Measurements from ENCODE around the gene TNS1. TPM values are rescaled to one million over a fixed set of nuclear protein-coding genes. Genes with fewer than 3 reads are reported as not detected.

TNS1 gene
- total RNA-seq, 1 experiment from 2014 or later: 3.4 TPM

- Mint-ChIP-seq H3K36me3 (ENCODE audit: insufficient read depth in 1 of 3, low read depth in 3 of 3) (no peaks in the 10 kb centered on the region), H3K4me1 (peaks cover 25 to 47% of the 10 kb centered on the region in 2 experiments), H3K4me3 (no peak overlapping the region), H3K27ac (no peak overlapping the region), H3K27me3 (ENCODE audit: low read depth) (peaks cover 10% of the 10 kb centered on the region), H3K9me3 (no peaks in the 10 kb centered on the region)
- no peaks in the 10 kb centered on the region for H3K79me1 ChIP-seq (ENCODE audit: insufficient read depth, low read depth, low read length, poor library complexity, severe bottlenecking)
- H4K5ac ChIP-seq (ENCODE audit: insufficient read length, low read depth, low read length): no peak overlapping the region
- H3K9me3 ChIP-seq (ENCODE audit: control insufficient read depth, low read depth, low read length): no peaks in the 10 kb centered on the region
- no peak overlapping the region for H2AFZ ChIP-seq (ENCODE audit: low read length)
- H3K4ac ChIP-seq (ENCODE audit: low read depth, low read length): no peak overlapping the region
- no peak overlapping the region for H3K23ac ChIP-seq (ENCODE audit: insufficient read length, low read depth, low read length)
- H2BK15ac ChIP-seq (ENCODE audit: low read depth, low read length): no peak overlapping the region
- no peak overlapping the region for H3K18ac ChIP-seq (ENCODE audit: insufficient read length, low read depth, low read length)
- no peak overlapping the region for H3K9ac ChIP-seq (ENCODE audit: extremely low read depth, insufficient read length, low read length)
- no peak overlapping the region for H2BK5ac ChIP-seq (ENCODE audit: insufficient read length, low read length)
- peaks cover 3% of the 10 kb centered on the region; the same call in 1 of the 2 replicates for H3K4me1 ChIP-seq (ENCODE audit: insufficient read depth, low read length)
- no peak overlapping the region for H4K91ac ChIP-seq (ENCODE audit: insufficient read length, low read depth, low read length)
- H3K27me3 ChIP-seq (ENCODE audit: insufficient read depth, low read length): no peaks in the 10 kb centered on the region
- H3K14ac ChIP-seq (ENCODE audit: insufficient read depth, low read length): 0 out of 2 replicates have a peak overlapping the region, but pooled peaks have one; percentile 51
- H4K20me1 ChIP-seq (ENCODE audit: control insufficient read depth, insufficient read depth, insufficient read length): no peaks in the 10 kb centered on the region
- no peak overlapping the region for H3K27ac ChIP-seq (ENCODE audit: insufficient read length, low read depth, low read length)
- H3T11ph ChIP-seq (ENCODE audit: low read length): no peak overlapping the region
- no CpG with 5 or more reads among the region's 12 CpGs for WGBS (ENCODE audit: extremely low coverage, insufficient read length, low lambda C conversion rate)
- H3K23me2 ChIP-seq (ENCODE audit: insufficient read length, low read depth, low read length, poor library complexity, severe bottlenecking): no peaks in the 10 kb centered on the region
- no peak overlapping the region for H2BK120ac ChIP-seq (ENCODE audit: low read depth, low read length, poor library complexity, severe bottlenecking)
- no peak overlapping the region for H3K4me2 ChIP-seq (ENCODE audit: insufficient read depth, insufficient read length, low read length)
- DNase-seq: no peak
- H2BK20ac ChIP-seq (ENCODE audit: low read depth, low read length, poor library complexity, severe bottlenecking): no peak overlapping the region
- no peak overlapping the region for H2BK12ac ChIP-seq (ENCODE audit: insufficient read length, low read depth, low read length)
- no peak overlapping the region for H2AK5ac ChIP-seq (ENCODE audit: insufficient read length, low read length)
- H3K56ac ChIP-seq (ENCODE audit: insufficient read length, low read depth, low read length): no peak overlapping the region
- no peak for TF ChIP-seq CTCF (conservative IDR thresholded peaks at IDR 0.05)
- H4K8ac ChIP-seq (replicated peaks; ENCODE audit: insufficient read length, low read depth, low read length): no peak overlapping the region
- no peaks in the 10 kb centered on the region for H3K79me2 ChIP-seq (ENCODE audit: insufficient read depth, low read length)
These were observed 18.8 kb upstream of the TNS1 start for GRCh38 chr2:218021536-218022071.
